Epithelial cell of proximal tubule (primary cell): ENCODE data around the gene PLA2G2C. TPM values are rescaled to one million over a fixed set of nuclear protein-coding genes. Genes with fewer than 3 reads are reported as not detected.
"Not testable (repeated sequence)": the region's sequence is repeated elsewhere in the genome, so short reads cannot be mapped to it uniquely, and the experiment has no call there.

Source experiments
- DNase-seq: peaks from one replicate; pipeline ENCODE4 v3.0.0-alpha.2; 2011; ENCODE audit warnings: low read depth
- H3K4me3 ChIP-seq: 2 replicates; pipeline ENCODE4 v1.5.1; 2011; ENCODE audit warnings: low read depth, mild to moderate bottlenecking, low read length
- CTCF ChIP-seq: conservative IDR thresholded peaks from 2 replicates; pipeline ENCODE4 v1.5.1; 2012; ENCODE audit warnings: low read depth, mild to moderate bottlenecking, low read length
- total RNA-seq: library from RNA; depleted of rRNA; stranded (reverse); fragments of >200 nt; gene quantifications from 2 replicates; pipeline ENCODE4 v1.2.3, GENCODE V29; 2015

The PLA2G2C gene
- total RNA-seq, 1 donor from 2014 or later, result not detected

GRCh38 chr1:20137604-20138003, 48.7 kb downstream of the PLA2G2C start:
- DNase-seq, result no peak
- TF ChIP-seq CTCF, result no peak

GRCh38 chr1:20137055-20137454, 49.3 kb downstream of the PLA2G2C start:
- DNase-seq, result no peak
- TF ChIP-seq CTCF, result no peak
- no peak overlapping the region for H3K4me3 ChIP-seq

More at GRCh38 chr1:20137604-20138003, 48.7 kb downstream of the PLA2G2C start:
- no peak overlapping the region for H3K4me3 ChIP-seq

- H3K4me3 ChIP-seq, result no peak overlapping the region
- DNase-seq, result no peak
- TF ChIP-seq CTCF, result no peak
Measured at GRCh38 chr1:20136249-20136648, 50.1 kb downstream of the PLA2G2C start.

- DNase-seq, result no peak
- TF ChIP-seq CTCF, result no peak
- H3K4me3 ChIP-seq, result no peak overlapping the region
Measured at GRCh38 chr1:20134995-20135394, 51.3 kb downstream of the PLA2G2C start.

- H3K4me3 ChIP-seq, DNase-seq: not testable (repeated sequence)
Measured at GRCh38 chr1:20130518-20130917, 55.8 kb downstream of the PLA2G2C start.

- no peak overlapping the region for H3K4me3 ChIP-seq
- DNase-seq, result no peak
- TF ChIP-seq CTCF, result no peak
Measured at GRCh38 chr1:20126806-20127440, 59.4 kb downstream of the PLA2G2C start.

- H3K4me3 ChIP-seq, result no peak overlapping the region
- TF ChIP-seq CTCF, result no peak
- no peak for DNase-seq
Measured at GRCh38 chr1:20126041-20126805, 60.1 kb downstream of the PLA2G2C start.
